GM12891 (cell line): Measurements from ENCODE around the gene NADSYN1.
"Not testable (repeated sequence)": the region's sequence is repeated elsewhere in the genome, so short reads cannot be mapped to it uniquely, and the experiment has no call there.

Source experiments
- DNase-seq: peaks from one replicate; pipeline ENCODE4 v3.0.0; 2011; ENCODE audit warnings: low spot score; ENCODE audit not compliant: insufficient read length
- FAIRE-seq: peaks from 2 replicates; lab custom pipeline; 2011; peaks lifted over from hg19 to GRCh38; lab: Jason Lieb, UNC
- PAX5 ChIP-seq: IDR thresholded peaks from 2 replicates; pipeline ENCODE4 v1.6.1; 2011; ENCODE audit warnings: low read length, moderate library complexity, mild to moderate bottlenecking; ENCODE audit not compliant: insufficient read depth, severe bottlenecking
- POLR2A ChIP-seq: IDR thresholded peaks from 2 replicates; pipeline ENCODE4 v1.6.1; 2011; ENCODE audit warnings: low read depth, low read length, control low read depth
- POLR2AphosphoS5 ChIP-seq: IDR thresholded peaks from 2 replicates; pipeline ENCODE4 v1.6.1; 2011; ENCODE audit warnings: low read depth, low read length, control low read depth
- POU2F2 ChIP-seq: IDR thresholded peaks from 2 replicates; pipeline ENCODE4 v1.6.1; 2011; ENCODE audit warnings: low read depth, mild to moderate bottlenecking, control low read depth, low read length, moderate library complexity
- SPI1 ChIP-seq: IDR thresholded peaks from 2 replicates; pipeline ENCODE4 v1.6.1; 2011; ENCODE audit warnings: low read depth, low read length, control low read depth
- TAF1 ChIP-seq: IDR thresholded peaks from 2 replicates; pipeline ENCODE4 v1.6.1; 2011; ENCODE audit warnings: low read depth, low read length, control low read depth

Gene NADSYN1

GRCh38 chr11:71518506-71519471, 65.8 kb downstream of the NADSYN1 start:
- no peak for DNase-seq
- no peak for FAIRE-seq
- TF ChIP-seq SPI1 (no peak), POLR2A (no peak), PAX5 (no peak), TAF1 (no peak), POLR2AphosphoS5 (no peak), POU2F2 (no peak)

GRCh38 chr11:71519546-71519945, 66.5 kb downstream of the NADSYN1 start:
- no peak for TF ChIP-seq TAF1
- FAIRE-seq, result no peak

GRCh38 chr11:71525188-71525937, 72.4 kb downstream of the NADSYN1 start:
- no peak for FAIRE-seq

More at GRCh38 chr11:71519546-71519945, 66.5 kb downstream of the NADSYN1 start:
- DNase-seq, result no peak

GRCh38 chr11:71525938-71526495, 73.0 kb downstream of the NADSYN1 start:
- no peak for FAIRE-seq
- no peak for DNase-seq
- TF ChIP-seq TAF1 (no peak), POU2F2 (no peak), POLR2AphosphoS5 (no peak), PAX5 (no peak), POLR2A (no peak), SPI1 (no peak)

More at GRCh38 chr11:71525188-71525937, 72.4 kb downstream of the NADSYN1 start:
- DNase-seq, result no peak
- no peak for TF ChIP-seq POLR2AphosphoS5

GRCh38 chr11:71526796-71527575, 74.0 kb downstream of the NADSYN1 start, which contains the start of gene KRTAP5-7:
Gene KRTAP5-7, plus strand, starts transcription at chr11:71527267. Its CDS starts 34 bp downstream, at chr11:71527301.
- not testable (repeated sequence) for DNase-seq, FAIRE-seq

- TF ChIP-seq POLR2A (no peak), POLR2AphosphoS5 (no peak), TAF1 (no peak), POU2F2 (no peak), SPI1 (no peak), PAX5 (no peak)
- DNase-seq (no peak), FAIRE-seq (no peak)
Measured at GRCh38 chr11:71527576-71528210, 74.7 kb downstream of the NADSYN1 start.

- TF ChIP-seq POLR2AphosphoS5, result no peak
- no peak for TF ChIP-seq PAX5
- no peak for TF ChIP-seq POLR2A
- TF ChIP-seq TAF1, result no peak
- TF ChIP-seq POU2F2, result no peak
- TF ChIP-seq SPI1, result no peak
- DNase-seq, result no peak
- FAIRE-seq, result no peak
Measured at GRCh38 chr11:71530602-71531001, 77.6 kb downstream of the NADSYN1 start.

GRCh38 chr11:71532036-71532610, 79.1 kb downstream of the NADSYN1 start:
- DNase-seq (no peak), FAIRE-seq (no peak)
- TF ChIP-seq SPI1, result no peak
- no peak for TF ChIP-seq TAF1
- TF ChIP-seq POLR2AphosphoS5, result no peak
- TF ChIP-seq POLR2A, result no peak
- no peak for TF ChIP-seq POU2F2
- TF ChIP-seq PAX5, result no peak
